HG02759 (cell line): ENCODE measurements around the gene SNX5.

Experiments
- ATAC-seq: cut with Tn5 transposase; IDR thresholded peaks from one replicate; pipeline ENCODE4 v1.9.1; 2021; ENCODE audit warnings: mild to moderate bottlenecking, moderate library complexity; ENCODE audit not compliant: unreplicated experiment

SNX5 gene

GRCh38 chr20:17919149-17919548 lies 49.4 kb downstream of the SNX5 start:
- no peak for ATAC-seq

DNA sequence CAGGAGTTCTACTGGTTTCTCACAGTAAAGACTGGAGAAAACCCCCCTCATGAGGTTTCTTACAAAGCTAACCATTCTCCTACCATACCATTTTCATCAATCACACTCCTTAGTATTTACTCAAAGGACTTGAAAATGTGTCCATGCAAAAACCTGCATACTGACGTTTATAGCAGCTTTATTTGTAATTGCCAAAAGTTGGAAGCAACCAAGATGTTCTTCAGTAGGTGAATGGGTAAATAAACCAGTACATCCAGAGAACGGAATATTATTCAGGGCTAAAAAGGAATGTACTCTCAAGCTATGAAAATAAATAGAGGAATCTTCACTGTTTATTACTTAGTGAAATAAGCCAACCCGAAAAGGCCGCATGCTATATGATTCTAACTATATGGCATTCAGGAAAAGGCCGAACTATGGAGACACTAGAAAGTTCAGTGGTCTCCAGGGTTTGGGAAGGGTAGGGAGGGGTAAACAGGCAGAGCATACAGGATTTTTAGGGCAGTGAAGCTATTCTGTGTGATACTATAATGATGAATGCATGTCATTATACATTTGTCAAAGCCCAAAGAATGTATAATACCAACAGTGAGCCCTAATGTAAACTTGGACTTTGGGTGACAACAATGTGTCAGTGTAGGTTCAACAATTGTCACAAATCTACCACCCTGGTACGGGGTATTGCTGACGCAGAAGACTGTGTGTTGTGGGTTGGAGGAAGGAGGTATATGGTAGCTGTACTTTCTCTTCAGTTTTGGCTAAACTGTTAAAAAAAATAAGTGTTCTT lies 50.6 kb downstream of the SNX5 start:
- ATAC-seq, result no peak

DNA sequence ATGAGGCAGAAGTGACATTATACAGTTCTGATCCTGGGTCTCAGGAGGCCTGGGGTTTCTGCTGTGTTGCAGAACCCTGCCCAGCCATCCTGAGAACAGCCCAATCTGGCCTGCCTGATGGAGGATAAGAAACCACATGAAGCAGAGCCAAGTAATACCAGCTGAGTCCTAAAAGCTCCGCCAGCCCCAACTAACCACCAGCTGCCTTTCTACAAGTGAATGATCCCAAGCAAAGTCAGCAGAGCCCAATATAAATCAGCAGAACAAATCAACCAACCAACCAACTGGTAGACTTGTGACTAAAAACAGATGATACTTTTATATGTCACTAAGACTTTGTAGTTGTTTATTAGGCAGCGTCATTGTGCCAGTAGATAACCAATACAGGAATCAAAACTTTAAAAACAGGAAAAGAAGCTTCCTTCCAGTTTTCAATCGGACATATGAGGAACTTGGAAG lies 52.1 kb downstream of the SNX5 start:
- ATAC-seq, result no peak

GRCh38 chr20:17914957-17915356 lies 53.6 kb downstream of the SNX5 start:
- no peak for ATAC-seq

DNA sequence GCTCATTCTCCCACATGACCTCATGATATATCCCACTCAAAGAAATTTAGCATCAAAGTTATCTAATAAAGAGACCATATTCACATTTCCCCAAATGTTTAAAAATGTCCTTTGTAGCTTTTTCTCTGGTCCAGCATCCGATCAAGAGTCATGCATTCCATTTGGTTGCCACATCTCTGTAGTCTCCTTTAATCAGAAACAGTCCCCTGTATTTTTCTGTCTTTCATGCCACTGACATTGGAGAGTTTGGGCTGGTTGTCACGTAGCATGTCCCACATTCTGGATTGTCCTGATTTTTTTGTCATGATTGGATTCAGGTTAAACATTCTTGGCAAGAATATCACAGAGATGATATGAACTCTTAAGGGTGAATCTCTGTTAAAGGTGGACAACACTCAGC lies 55.7 kb downstream of the SNX5 start:
- no peak for ATAC-seq

GRCh38 chr20:17911927-17912326 lies 56.7 kb downstream of the SNX5 start:
- ATAC-seq, result no peak

DNA sequence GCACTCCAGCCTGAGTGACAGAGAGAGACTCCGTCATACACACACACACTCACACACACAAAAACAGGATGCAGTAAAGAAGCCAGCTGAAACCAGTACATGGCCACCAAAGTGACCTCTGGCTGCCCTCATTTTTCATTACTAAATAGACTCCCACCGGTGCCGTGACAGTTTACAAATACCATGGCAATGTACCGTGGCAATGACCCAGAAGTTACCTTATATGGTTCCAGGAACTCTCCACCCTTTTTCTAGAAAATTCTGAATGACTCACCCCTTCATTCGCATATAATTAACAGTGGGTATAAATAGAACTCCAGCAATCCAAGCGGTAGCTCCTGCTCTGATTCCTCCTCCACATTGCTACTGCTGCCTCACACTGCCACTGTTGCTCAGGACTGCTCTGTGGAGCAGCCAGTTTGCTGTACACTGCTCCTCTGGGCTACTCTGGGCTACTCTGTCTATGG lies 57.7 kb downstream of the SNX5 start:
- ATAC-seq, result no peak

DNA sequence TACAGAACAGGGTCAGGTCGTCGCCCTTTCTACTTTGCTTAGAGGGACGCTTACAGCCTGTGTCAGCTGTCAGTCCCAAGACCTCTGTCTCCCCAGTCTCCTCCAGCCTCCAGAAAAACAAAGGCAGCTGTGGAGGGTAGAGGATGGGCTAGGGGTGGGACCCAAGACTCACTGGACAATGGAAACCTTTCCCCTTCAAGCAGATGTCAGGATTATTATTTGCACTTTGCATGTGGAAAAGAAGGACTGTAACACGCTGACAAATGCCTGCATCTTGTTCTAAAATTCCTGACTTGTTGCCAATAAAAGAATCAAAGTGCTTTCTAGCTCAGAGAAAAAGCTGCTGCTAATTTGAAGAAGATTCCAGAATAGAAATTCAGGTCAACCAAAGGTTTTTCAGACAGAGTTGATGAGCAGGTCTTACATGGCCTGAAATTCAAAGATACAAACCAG lies 58.7 kb downstream of the SNX5 start:
- ATAC-seq, result no peak

- no peak for ATAC-seq
Observed at GRCh38 chr20:17905544-17905943, 63.0 kb downstream of the SNX5 start.

DNA sequence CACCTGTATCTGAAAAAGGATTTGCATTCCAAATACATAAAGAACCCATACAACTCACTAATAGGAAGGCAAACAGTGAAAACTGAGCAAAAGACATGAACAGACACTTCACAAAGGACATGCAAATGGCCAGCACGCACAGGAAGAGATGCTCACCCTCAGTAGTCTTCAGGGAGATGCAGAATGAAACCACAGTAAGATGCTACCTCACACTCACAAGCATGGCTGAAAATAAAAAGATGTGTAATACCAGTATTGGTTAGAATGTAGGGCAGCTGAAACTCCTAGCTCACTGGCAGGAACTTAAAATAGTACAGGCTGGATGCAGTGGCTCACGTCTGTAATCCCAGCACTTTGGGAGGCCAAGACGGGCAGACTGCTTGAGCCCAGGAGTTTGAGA lies 64.6 kb downstream of the SNX5 start:
- ATAC-seq, result no peak

- no peak for ATAC-seq
Observed at GRCh38 chr20:17902531-17903083, 66.0 kb downstream of the SNX5 start.

DNA sequence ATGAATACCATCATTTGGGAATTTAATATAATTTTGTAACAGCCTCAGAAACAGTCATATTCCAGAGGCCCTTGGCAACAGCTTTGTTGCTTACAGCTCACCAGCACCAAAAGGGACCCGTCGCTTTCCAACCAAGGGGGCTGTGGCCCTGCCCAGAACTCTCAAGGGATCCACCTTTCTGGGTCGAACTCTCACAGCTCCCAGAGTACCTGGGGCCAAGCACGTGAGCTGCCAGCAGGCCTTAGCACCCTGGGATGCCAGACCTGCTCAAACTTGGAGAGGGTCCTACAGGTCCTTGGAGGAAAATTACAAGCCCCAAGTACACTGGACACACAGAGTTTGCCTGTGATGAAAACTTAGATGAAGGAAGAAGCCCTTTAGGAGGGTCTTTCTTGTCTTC lies 66.6 kb downstream of the SNX5 start:
- ATAC-seq, result no peak

DNA sequence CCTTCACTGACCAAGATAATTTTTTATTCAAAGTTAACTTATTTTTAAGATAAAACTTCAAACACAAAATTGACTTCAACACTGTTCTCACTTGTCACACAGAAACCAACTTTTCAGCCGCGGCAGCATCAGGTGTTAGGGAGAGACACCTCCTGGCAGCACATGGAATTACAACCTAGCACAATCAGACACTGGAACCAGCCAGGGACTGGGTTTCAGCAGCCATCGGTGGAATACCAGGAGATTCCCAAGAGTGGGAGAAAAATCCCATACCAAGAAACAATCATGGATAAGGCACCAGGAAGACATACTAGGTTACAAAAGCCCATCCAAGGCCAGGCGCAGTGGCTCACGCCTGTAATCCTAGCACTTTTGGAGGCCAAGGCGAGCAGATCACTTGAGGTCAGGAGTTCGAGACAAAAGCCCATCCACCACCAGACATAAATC lies 70.0 kb downstream of the SNX5 start:
- ATAC-seq, result no peak

GRCh38 chr20:17897566-17898307 lies 70.9 kb downstream of the SNX5 start:
- no peak for ATAC-seq

DNA sequence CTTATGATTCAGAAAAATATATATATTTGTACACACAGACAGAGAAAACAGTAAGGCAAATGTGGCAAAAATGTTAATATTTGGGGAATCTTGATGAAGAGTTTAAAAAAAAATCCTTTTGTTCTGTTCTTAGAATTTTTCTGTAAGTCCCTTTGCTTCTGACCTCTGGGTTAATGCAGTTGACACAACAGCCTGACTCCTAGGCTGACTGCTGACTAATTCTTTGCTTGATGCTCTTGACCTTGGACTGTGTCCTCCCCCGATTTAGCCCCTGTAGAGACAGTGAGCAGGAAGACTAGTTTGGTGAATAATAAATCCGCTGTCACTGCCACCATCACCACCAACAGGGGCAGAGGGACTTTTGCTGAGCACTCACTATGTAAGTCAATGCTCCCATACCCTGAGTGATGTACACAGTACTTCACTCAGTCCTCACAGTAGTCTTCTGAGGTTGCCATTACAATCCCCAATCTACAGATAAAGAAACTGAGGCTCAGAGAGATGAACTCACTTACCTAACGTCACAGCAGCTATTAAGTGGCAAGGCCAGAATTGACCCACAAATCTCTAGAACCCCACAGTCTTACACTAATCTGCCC lies 71.7 kb downstream of the SNX5 start:
- peak; percentile 54 for ATAC-seq

DNA sequence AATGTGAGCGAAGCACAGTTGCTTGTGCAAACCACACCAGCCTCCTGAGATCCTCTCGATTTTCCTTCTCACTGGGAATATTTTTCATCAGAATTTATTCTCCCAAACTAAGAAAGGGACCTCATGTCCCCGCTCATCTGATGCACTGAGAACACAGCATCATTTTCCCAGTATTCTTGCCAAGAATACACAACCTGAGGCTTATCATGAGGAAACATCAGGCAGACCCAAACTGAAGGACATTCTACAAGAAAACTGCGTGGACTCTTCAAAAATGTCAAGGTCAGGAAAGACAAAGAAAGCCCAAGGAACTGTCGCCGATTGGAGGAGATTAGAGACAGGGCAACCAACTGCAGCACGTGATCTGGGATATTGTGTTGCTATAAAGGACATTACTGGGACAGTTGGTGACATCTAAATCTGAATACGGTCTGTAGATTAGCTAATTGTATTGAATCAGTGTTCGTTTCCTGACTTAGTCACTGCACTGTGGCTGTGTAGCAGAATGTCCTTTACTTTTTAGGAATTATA lies 72.3 kb downstream of the SNX5 start:
- ATAC-seq, result no peak

GRCh38 chr20:17895641-17896171 lies 72.9 kb downstream of the SNX5 start:
- peak; percentile 69 for ATAC-seq

DNA sequence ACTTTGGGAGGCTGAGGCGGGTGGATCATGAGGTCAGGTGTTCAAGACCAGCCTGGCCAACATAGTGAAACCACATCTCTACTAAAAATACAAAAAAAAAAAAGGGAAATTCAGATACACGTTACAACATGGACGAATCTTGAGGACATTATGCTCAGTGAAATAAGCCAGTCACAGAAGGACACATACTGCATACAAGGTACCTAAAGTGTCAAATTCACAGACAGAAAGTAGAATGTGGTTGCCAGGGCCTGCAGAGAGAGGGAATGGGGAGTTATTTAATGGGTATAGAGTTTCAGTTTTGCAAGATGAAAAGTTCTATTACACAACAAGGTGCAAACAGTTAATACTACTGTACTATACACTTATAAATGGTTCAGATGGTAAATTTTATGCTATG lies 75.1 kb downstream of the SNX5 start:
- ATAC-seq, result no peak

- ATAC-seq, result no peak
Observed at GRCh38 chr20:17892189-17892938, 76.2 kb downstream of the SNX5 start.
